PFSK-1 (cell line): Measurements from ENCODE around the gene NOC3L.

Experiments used
- FOXP2 ChIP-seq: optimal IDR thresholded peaks from 2 replicates; pipeline ENCODE3; 2011; ENCODE audit warnings: borderline replicate concordance, control low read depth, inconsistent platforms; ENCODE audit not compliant: insufficient read depth; ENCODE audit errors: extremely low read length, extremely low read depth
- POLR2AphosphoS5 ChIP-seq: IDR thresholded peaks from 2 replicates; pipeline ENCODE4 v1.6.1; 2012; ENCODE audit warnings: low read depth, mild to moderate bottlenecking, control low read depth, low read length, moderate library complexity
- SIN3A ChIP-seq: IDR thresholded peaks from 2 replicates; pipeline ENCODE4 v1.6.1; 2012; ENCODE audit warnings: mild to moderate bottlenecking, low read length, moderate library complexity, borderline replicate concordance; ENCODE audit not compliant: insufficient read depth
- TAF1 ChIP-seq: IDR thresholded peaks from 2 replicates; pipeline ENCODE4 v1.6.1; 2012; ENCODE audit warnings: low read length, control low read depth, borderline replicate concordance; ENCODE audit not compliant: insufficient read depth
- TF ChIP-seq, protein P1 (sequence below), 2 experiments: IDR thresholded peaks; 2 replicates each; pipeline versions ENCODE4 v1.6.1 to v1.8.0; 2011 to 2012; ENCODE audit warnings: low read depth in 2 of 2, low read length in 2 of 2, control low read depth in 1 of 2, inconsistent platforms in 1 of 2, mild to moderate bottlenecking in 1 of 2, moderate library complexity in 1 of 2; ENCODE audit not compliant: insufficient read depth in 1 of 2

The NOC3L gene

DNA sequence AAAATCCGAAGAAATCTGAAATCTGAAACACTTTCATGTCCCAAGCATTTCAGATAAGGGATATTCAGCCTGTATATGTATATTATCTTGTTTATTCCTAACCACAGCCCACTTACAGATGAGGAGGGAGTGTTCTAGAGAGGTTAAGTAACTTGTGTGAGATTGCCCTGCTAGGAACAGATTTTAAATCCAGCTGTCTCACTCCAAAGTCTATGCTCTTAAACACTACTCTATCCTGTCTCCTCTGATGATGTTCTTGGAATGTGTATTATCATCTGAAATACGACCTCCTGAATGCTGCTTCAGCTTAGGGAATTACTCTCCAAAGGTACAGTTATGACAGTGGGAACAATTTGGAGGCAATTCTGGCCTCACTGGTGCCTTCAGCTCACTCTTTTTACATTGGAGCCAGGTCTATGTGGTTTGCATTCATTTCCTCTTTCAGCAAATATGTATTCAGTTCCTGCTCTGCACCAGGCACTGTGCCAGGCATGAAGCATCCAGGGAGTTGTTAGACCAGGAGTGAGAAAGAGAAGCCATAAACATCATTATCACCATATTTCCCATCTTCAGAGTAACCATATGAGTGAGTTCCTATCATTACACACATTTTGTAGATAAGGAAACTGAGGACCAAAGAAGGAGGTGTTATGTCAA, 70.2 kb downstream of the NOC3L start:
- TF ChIP-seq POLR2AphosphoS5 (no peak), FOXP2 (no peak), TAF1 (no peak), SIN3A (no peak)
- TF ChIP-seq, protein P1, sequence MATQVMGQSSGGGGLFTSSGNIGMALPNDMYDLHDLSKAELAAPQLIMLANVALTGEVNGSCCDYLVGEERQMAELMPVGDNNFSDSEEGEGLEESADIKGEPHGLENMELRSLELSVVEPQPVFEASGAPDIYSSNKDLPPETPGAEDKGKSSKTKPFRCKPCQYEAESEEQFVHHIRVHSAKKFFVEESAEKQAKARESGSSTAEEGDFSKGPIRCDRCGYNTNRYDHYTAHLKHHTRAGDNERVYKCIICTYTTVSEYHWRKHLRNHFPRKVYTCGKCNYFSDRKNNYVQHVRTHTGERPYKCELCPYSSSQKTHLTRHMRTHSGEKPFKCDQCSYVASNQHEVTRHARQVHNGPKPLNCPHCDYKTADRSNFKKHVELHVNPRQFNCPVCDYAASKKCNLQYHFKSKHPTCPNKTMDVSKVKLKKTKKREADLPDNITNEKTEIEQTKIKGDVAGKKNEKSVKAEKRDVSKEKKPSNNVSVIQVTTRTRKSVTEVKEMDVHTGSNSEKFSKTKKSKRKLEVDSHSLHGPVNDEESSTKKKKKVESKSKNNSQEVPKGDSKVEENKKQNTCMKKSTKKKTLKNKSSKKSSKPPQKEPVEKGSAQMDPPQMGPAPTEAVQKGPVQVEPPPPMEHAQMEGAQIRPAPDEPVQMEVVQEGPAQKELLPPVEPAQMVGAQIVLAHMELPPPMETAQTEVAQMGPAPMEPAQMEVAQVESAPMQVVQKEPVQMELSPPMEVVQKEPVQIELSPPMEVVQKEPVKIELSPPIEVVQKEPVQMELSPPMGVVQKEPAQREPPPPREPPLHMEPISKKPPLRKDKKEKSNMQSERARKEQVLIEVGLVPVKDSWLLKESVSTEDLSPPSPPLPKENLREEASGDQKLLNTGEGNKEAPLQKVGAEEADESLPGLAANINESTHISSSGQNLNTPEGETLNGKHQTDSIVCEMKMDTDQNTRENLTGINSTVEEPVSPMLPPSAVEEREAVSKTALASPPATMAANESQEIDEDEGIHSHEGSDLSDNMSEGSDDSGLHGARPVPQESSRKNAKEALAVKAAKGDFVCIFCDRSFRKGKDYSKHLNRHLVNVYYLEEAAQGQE (IDR thresholded peaks at IDR 0.05; ENCODE audit: insufficient read depth in 1 of 2, low read depth in 2 of 2, low read length in 2 of 2) = no peak

GRCh38 chr10:94288361-94289101, 74.2 kb downstream of the NOC3L start:
- TF ChIP-seq, protein P1 (IDR thresholded peaks at IDR 0.05; ENCODE audit: insufficient read depth in 1 of 2, low read depth in 2 of 2, low read length in 2 of 2) = no peak
- TF ChIP-seq SIN3A = no peak
- no peak for TF ChIP-seq FOXP2
- no peak for TF ChIP-seq TAF1
- TF ChIP-seq POLR2AphosphoS5 = no peak

DNA sequence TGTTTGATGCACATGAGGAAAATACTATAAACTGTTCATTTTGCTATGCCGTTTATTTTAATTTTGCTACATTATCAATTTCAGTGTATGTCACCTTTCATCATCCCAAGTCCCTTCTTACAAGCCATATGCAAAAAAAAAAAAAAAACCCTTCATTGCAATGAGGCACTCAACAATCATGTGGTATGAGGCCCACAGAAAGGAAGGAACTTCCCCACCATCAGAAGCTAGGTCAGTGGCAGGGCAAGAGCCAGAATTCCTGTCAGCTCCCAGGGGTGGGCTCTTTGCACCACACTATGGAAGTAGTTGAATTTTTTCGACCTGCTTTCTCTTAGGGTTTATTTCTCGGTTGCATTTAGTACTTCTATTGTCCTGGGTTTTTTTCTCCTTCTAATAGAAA, 75.4 kb downstream of the NOC3L start:
- no peak for TF ChIP-seq POLR2AphosphoS5
- TF ChIP-seq, protein P1 (IDR thresholded peaks at IDR 0.05; ENCODE audit: insufficient read depth in 1 of 2, low read depth in 2 of 2, low read length in 2 of 2) = no peak
- no peak for TF ChIP-seq SIN3A
- no peak for TF ChIP-seq FOXP2
- TF ChIP-seq TAF1 = no peak

- TF ChIP-seq POLR2AphosphoS5 (no peak), FOXP2 (no peak), SIN3A (no peak), TAF1 (no peak)
- TF ChIP-seq, protein P1 (IDR thresholded peaks at IDR 0.05; ENCODE audit: insufficient read depth in 1 of 2, low read depth in 2 of 2, low read length in 2 of 2) = no peak
Observed at GRCh38 chr10:94286901-94287300, 75.8 kb downstream of the NOC3L start.
